ENCODE measurements around the gene EED.

GRCh38 chr11:86196913-86197312 is 47.6 kb upstream of the EED start:
- TF ChIP-seq GATA2 (IDR thresholded peaks at IDR 0.05; ENCODE audit: low read depth, low read length) (no peak), GATA3 (IDR thresholded peaks at IDR 0.05; ENCODE audit: low read depth, low read length) (no peak)

Data from SH-SY5Y (cell line).